HG03280 (cell line): Measurements from ENCODE around the gene MAPK8IP3.

Source experiments
- ATAC-seq: cut with Tn5 transposase; IDR thresholded peaks from one replicate; pipeline ENCODE4 v1.9.1; 2021; ENCODE audit warnings: mild to moderate bottlenecking, moderate library complexity; ENCODE audit not compliant: unreplicated experiment

The MAPK8IP3 gene

DNA sequence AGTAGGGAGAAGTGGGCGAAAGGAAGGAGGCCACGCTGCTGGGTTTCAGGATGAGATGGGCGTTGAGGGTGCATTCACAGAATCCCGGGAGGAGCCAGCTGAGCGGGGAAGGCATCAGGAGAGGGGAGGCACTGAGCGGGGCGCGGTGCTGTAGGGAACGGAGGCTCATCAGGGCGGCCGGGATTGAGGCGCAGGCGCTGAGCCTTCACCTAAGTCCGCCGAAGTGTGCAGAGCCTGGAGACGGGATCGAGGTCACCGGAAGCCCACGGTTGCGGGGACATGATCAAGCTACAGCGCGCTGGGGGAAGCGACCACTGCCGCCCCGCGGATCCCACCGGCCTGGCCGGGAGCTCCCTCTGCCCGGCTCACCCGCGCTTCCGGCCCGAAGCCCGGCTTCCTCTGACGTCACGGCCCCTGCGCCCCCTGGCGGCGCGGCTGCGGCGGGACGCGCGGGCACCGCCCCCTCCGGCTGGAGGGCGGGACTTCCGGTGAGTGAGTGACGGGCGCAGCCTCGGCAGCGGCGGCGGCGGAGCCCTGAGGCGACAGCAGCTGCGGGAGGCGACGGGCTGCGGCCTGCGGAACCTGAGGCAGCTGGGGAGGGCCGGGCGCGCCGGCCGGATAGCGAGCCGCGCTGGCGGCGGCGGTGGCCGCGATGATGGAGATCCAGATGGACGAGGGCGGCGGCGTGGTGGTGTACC is at the start of gene MAPK8IP3:
MAPK8IP3 (plus strand) TSS at position 508 of the 698 bp plus-strand sequence; CDS start at position 653, 145 bp downstream.
- peak; percentile 85 for ATAC-seq

DNA sequence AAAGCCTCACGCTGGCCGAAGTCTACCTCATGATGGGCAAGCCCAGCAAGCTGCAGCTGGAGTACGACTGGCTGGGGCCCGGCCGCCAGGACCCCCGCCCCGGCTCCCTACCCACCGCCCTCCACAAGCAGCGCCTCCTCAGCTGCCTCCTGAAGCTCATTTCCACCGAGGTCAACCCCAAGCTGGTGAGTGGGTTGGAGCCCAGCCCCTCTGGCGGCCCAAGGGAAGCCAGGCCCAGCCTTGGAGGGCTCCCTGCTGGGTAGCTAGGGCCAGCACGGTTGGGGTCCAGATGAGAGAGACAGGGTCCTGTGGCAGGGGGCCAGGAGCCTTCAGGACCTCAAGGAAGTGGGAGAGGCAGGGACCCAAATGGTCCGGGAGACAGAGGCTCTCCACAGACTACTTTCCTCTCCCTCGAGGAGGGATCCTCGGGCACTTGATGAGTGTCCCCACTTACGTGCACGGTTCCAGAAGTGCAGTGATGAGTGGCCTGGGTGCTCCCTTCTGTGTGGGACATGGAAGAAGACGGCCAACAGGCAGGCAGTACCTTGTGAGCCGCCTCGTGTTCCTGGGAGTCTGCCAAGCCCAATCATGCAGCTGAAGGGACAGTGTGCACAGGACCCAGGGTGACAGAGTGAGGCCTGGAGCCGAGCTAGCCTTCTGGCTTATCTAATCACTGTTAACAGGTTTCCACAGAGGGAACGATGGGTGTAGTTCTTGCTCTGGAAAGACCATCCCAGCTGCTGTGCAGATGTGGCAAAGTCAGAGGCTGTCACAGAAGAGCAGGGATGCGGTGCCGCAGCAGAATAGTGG is 49.0 kb upstream of the MAPK8IP3 start:
- ATAC-seq = no peak

- ATAC-seq = no peak
Observed at GRCh38 chr16:1657841-1658240, 48.2 kb upstream of the MAPK8IP3 start.

DNA sequence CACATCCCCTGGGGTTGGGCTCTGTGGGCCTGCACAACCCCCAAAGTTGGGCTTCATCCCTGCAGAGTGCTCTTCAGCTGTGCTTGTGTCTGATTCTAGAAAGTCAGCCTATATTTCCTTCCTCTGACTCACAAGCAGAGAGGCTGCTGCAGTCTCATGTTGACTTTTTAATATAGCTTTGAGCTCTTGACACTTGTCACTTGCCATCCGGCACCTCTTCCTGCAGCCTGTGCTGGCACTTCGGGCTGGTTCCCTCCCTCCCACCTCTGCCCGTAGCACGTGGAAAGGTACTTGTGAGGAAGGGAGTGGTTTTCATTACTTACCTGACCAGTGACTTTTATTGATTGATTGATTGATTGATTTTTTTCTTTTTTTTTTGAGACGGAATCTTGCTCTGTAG is 47.0 kb upstream of the MAPK8IP3 start:
- no peak for ATAC-seq

DNA sequence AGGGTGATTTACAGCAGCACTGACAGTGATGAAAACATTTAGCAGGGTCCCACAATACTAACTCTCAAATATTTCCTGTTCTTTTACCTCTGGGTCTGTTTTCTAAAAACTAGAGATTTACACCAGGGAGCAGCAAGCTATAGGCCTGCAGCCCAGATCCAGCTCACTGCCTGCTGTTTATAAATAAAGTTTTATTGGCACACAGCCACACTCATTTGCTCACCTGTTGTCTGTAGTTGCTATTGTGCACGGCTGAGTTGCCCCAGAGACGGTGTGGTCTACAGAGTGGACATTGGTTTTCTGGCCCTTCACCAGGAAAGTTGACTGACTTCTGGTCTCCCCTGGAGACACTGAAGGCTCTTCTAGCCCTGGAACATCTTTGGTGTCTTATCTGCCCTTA is 44.2 kb upstream of the MAPK8IP3 start:
- ATAC-seq = no peak

DNA sequence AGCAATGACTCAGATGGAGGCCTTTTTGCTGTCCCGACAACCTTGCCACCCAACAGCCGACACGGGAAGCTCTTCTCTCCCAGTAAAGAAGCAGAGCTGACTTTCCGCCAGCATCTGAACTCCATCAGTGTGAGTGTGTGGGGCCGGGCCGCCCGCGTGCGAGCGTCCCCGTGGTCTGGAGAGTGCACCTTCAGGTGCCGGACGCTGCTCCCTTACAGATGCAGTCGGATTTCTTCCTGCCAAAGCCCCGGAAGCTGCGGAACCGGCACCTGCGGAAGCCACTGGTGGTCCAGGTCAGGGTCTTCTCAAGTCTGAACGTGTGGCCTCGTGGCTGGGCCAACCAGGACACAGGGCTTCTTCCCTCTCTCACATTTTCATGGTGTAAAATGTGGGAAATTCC is 43.5 kb upstream of the MAPK8IP3 start:
- no peak for ATAC-seq

DNA sequence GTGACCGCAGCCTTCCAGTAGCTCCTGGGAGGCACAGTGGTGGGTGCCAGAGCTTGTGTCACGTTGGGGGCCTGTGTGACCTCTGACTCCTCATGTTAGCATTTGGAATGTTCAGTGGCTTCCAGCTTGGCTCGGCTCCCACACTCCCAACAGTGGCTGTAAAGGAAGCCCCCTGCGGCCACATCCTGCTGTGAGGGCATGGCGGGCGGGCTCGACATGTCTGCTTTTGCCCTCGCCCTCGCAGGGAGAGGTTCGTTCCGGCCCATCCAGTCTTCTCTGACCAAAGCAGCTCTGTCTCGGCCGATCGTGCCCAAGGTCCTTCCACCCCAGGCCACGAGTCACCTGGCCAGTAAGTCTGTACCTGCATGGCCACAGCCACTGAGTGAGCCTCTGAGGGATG is 40.2 kb upstream of the MAPK8IP3 start:
- ATAC-seq = no peak

- ATAC-seq = no peak
Observed at GRCh38 chr16:1666316-1666715, 39.7 kb upstream of the MAPK8IP3 start.

- no peak for ATAC-seq
Observed at GRCh38 chr16:1667271-1667670, 38.7 kb upstream of the MAPK8IP3 start.

DNA sequence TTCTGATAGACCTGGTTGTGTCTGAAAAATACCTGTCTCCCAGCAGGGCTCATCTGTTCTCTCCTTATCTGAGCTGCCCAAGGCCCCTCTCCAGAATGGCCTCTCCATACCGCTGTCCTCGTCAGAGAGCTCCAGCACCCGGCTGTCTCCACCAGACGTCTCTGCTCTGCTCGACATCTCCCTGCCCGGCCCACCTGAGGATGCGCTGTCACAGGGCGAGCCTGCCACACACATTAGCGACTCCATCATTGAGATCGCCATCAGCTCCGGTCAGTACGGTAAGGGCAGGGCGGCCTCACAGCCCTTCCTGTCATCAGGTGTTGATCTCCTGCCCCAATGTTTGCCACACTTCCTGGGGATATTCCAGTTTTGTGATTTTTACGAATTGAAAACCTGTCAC is 38.1 kb upstream of the MAPK8IP3 start:
- ATAC-seq = no peak

- no peak for ATAC-seq
Observed at GRCh38 chr16:1668612-1669319, 37.2 kb upstream of the MAPK8IP3 start.

- no peak for ATAC-seq
Observed at GRCh38 chr16:1669698-1670097, 36.3 kb upstream of the MAPK8IP3 start.

- ATAC-seq = no peak
Observed at GRCh38 chr16:1670371-1670770, 35.6 kb upstream of the MAPK8IP3 start.

- ATAC-seq = no peak
Observed at GRCh38 chr16:1670866-1671265, 35.1 kb upstream of the MAPK8IP3 start.

DNA sequence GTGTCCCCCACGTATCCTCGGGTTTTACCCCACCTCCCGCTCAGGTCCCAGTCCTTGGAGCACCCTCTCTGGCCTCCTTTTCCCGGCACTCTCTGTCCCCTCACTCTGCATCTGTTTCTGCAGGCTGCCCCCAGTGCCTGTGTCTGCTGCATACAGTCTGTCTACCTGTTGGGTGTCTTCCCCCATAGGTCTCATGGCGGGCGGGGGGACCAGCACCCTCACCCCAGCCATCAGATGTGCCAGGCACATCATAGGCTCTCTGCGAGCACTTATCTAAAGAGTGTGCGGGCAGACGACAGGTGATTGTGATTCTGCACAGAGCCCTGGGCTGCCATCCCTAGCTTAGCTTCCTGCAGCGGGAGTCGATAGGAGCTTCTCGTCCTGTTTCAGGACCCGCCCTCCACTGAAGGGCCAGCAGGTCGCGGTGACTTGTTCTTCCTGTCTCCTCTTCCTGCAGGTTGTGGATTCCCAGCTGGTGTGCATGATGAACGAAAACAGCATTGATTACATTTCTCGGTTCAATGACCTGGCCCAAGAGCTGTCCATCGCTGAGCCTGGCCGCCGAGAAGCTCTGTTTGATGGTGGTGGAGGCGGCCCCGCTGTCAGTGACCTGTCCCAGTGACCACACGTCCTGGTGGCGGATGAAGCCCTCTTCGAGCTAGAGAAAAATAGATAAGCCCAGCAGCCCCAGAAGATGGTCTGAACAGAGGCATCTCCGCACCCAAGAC is 32.4 kb upstream of the MAPK8IP3 start:
- ATAC-seq = no peak

DNA sequence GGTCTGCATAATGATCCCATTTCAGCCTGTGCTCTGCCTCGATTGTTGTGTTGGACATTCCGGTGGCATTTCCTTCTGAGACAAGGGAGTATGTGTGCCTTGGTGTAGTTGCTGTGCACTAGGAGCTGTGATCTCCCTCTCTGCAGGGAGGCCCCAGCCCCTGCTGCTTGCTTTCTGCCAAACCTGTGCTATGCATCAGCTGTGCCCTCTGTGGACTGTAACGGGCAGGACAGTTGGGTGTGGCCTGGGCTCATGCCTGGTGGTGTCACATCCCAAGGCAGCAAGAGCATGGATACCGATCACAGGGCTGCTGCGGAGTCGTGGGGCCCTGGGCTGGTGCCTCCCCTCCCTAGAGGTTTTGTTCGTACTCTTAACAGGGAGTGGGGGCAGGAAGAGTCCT is 31.7 kb upstream of the MAPK8IP3 start:
- ATAC-seq = no peak

- no peak for ATAC-seq
Observed at GRCh38 chr16:1674751-1675664, 31.0 kb upstream of the MAPK8IP3 start.

DNA sequence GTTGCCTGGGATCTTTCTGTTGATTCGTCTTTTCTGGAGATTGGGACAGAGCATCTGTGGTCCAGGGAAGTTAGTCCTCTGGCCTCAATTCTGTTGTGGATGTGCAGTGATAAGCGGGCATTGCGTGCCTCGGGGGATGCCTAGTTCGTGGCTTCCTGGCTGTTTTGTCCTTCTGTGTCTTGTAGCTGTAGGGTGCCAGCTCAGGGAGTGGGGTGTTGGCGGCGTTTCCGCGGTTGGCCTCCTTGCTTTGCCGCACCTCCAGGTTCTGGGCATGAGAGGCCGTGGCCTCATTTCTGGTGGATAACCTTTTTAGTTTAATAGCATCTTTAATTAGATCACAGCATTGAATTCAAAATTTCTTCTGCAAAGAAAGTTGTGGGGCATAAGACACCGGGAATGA is 29.3 kb upstream of the MAPK8IP3 start:
- ATAC-seq = no peak

DNA sequence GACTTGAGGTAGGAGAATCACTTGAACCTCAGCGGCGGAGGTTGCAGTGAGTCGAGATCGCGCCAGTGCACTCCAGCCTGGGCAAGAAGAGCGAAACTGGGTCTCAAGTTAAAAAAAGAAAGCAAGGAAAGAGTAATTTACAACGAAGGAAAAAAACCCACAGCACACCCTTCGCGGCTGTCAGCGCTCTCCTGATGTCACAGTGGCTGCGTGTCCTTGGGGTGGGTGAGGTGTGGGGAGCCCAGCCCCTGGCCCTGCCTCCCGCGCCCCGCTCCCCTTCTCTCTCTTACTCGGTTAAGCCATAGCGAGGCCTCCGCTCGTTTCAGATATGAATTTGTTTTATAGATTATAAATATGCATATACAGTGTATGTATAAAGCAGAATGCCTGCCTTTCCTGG is 28.7 kb upstream of the MAPK8IP3 start:
- no peak for ATAC-seq

GRCh38 chr16:1677942-1678499 is 28.0 kb upstream of the MAPK8IP3 start, which contains the start of gene JPT2:
Gene JPT2, plus strand, starts transcription at chr16:1678279. Its CDS starts 34 bp downstream, at chr16:1678313.
- peak; percentile 96 for ATAC-seq
